Erythroblast (primary cell): ENCODE measurements around the gene MCTP1.

Source experiments
- GATA1 ChIP-seq: IDR thresholded peaks from 2 replicates; pipeline ENCODE4 v1.6.1; 2011; ENCODE audit warnings: low read depth, mild to moderate bottlenecking, control low read depth, low read length, moderate library complexity
- POLR2A ChIP-seq: IDR thresholded peaks from 2 replicates; pipeline ENCODE4 v1.6.1; 2011; ENCODE audit warnings: mild to moderate bottlenecking, low read length

GRCh38 chr5:94689908-94690307, 595.0 kb downstream of the MCTP1 start:
- TF ChIP-seq POLR2A: no peak
- TF ChIP-seq GATA1: no peak
